NCI-H69 (cell line): ENCODE results near the gene LSM10.

Experiments used
- DNase-seq: peaks from one replicate; lab custom pipeline; 2025; lab: John Stamatoyannopoulos, UW

Gene LSM10

DNA sequence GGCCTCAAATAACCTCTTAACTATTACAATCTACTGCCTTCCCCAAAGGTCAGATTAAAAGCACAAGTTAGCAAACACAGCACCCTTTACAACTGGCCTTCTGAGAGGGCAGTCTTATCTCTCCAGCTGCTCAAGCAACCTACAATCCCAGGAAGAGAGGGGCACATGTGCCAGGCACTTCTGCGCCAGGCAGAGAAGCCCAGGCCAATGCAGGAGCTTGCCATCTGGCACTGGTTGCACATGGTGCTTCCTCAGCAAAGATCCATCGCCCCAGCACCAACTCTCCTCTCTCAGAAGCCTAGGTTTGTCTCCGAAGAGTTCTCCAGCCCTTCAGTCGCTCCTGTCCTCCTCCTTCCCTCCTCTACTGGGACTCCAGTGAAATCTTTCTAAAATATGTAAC, 14.5 kb downstream of the LSM10 start:
- no peak for DNase-seq

GRCh38 chr1:36382669-36383068, 15.0 kb downstream of the LSM10 start:
- DNase-seq: no peak

- DNase-seq: no peak
Observed at GRCh38 chr1:36382231-36382630, 15.5 kb downstream of the LSM10 start.

DNA sequence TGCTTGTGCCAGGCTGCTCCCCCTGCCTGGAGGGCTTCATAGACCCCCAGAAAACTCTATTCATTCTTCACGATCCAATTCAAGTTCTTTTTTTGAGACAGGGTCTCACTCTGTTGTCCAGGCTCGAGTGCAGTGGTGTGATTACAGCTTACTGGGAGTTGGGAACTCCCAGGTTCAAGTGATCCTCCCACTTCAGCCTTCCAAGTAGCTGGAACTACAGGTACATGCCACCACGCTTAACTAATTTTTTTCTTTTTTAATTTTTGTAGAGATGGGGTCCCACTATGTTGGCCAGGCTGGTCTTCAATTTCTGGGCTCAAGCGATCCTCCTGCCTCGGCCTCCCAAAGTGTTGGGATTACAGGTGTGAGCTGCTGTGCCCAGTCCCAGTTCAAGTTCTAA, 16.3 kb downstream of the LSM10 start:
- DNase-seq: no peak

- no peak for DNase-seq
Observed at GRCh38 chr1:36380782-36381181, 16.9 kb downstream of the LSM10 start.

GRCh38 chr1:36380143-36380619, 17.5 kb downstream of the LSM10 start:
- DNase-seq: no peak

DNA sequence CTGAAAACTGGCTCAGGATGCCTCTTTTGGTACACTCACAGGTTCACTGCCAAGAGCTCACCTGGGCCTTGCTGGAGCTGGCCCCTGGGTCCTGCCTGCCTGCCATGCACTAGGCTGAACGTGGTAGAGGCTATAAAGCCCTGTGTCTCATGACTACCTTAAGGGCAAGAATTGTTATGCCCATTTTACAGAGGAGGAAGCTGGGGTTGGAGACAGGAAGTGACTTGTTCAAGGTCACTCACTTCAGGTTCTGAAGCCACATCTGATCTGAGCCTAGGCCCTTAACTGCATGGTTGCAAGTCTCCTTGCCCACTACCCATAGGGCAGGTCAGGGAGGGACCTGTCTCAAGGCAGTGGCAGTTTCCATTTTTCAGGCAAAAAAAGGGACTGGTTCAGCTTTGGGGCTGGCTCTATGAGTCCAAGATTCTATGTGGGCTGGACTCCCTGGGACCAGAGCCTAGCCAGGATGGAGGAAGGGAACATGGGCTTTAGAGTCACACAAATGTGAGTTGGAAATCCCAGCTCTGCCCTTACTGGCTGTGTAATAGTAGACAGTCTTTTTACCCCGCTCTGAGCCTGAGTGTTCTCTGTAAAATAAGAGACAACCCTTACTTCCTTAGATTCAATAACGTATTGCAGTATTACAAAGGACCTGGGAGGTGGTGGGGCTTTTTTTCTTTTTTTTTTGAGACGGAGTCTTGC, 19.8 kb downstream of the LSM10 start:
- no peak for DNase-seq

GRCh38 chr1:36372617-36373016, 25.1 kb downstream of the LSM10 start:
- DNase-seq: no peak

GRCh38 chr1:36369061-36369861, 28.4 kb downstream of the LSM10 start:
- DNase-seq: peak; percentile 68

DNA sequence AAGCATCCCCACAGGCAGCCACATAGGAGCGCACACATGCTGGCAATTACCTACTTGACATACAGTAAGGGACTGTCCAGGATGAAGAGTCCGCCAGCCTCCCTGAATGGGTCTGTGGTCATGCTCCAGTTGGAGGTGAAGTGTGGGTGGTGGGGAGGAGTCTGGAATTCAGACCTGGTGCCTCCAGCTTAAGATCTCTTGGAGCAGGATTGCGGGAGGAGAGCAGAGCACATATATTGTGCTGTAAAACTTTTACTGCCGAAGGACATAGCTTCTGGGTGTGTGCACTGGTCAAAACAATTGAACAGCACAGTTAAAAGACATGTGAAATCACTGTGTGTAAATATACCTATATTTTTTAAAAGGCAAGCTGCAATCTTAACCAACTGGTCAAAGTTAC, 29.9 kb downstream of the LSM10 start:
- DNase-seq: no peak

DNA sequence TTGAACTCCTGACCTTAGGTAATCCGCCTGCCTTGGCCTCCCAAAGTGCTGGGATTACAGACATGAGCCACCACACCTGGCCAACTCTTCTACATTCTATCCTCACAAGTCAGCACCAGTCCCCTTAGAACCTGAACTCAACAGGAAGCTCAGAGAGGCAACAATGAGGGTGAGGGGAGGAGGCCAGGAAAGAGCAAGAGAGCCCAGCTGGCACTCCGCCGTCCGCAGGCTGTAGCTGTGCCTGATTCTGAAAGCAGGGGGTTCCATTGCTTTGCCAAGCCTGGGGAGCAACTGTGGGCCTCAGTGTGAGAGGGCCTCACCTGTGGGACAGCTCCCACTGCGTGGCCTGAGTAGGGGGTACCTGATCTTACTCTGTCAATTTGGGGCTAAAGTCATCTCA, 30.6 kb downstream of the LSM10 start:
- no peak for DNase-seq

- peak; percentile 56 for DNase-seq
Observed at GRCh38 chr1:36366091-36366661, 31.5 kb downstream of the LSM10 start.

DNA sequence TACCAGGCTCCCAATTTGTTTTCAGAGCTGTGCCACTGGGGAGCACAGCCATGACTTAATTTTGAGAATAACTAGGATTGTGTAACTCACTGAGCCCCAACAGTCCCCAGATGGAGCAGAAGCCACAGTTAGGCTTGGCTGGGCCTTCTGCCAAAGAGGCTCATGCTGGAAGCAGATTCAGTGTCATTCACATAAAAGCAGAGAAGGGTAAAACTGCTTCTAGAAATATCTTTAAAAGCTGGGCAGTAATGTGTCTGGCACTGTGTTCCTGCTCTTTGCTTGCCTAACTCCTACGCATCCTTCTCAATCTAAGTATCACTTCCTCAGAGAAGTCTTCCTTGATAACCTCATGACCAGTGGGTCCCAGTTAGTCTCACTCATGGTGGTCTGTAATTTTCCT, 32.3 kb downstream of the LSM10 start:
- DNase-seq: no peak

GRCh38 chr1:36359911-36360550, 37.7 kb downstream of the LSM10 start:
- no peak for DNase-seq

GRCh38 chr1:36359383-36359782, 38.3 kb downstream of the LSM10 start:
- DNase-seq: no peak

DNA sequence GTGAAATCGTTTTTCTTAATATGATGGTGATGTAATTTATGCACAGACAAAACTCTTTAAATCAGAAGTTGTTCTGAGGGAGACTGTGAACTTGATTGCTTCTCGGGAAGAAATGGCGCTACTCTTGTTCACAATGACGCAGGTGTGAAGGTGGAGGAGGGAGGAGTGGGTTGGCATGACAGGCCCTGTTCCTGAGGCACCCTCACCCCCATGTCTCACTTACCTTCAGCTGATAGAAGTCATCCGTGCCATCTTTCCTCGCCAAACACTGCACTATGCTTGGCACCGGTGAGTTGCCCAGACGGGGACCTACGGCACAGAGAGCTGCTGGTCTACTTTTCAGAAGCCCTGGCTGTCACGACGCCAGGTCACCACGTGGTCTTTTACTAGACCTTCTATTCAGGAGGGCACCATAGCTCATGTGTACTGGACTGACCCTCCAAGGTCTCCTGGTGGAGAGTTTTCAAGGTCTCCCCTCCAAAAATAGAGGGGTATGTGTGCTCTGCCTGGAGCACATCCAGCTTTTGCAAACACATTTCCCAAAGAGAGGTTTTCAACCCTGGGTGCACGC, 39.1 kb downstream of the LSM10 start:
- no peak for DNase-seq

GRCh38 chr1:36355811-36356210, 41.9 kb downstream of the LSM10 start:
- no peak for DNase-seq

- DNase-seq: no peak
Observed at GRCh38 chr1:36354486-36354885, 43.2 kb downstream of the LSM10 start.

- DNase-seq: no peak
Observed at GRCh38 chr1:36352910-36353878, 44.5 kb downstream of the LSM10 start.

DNA sequence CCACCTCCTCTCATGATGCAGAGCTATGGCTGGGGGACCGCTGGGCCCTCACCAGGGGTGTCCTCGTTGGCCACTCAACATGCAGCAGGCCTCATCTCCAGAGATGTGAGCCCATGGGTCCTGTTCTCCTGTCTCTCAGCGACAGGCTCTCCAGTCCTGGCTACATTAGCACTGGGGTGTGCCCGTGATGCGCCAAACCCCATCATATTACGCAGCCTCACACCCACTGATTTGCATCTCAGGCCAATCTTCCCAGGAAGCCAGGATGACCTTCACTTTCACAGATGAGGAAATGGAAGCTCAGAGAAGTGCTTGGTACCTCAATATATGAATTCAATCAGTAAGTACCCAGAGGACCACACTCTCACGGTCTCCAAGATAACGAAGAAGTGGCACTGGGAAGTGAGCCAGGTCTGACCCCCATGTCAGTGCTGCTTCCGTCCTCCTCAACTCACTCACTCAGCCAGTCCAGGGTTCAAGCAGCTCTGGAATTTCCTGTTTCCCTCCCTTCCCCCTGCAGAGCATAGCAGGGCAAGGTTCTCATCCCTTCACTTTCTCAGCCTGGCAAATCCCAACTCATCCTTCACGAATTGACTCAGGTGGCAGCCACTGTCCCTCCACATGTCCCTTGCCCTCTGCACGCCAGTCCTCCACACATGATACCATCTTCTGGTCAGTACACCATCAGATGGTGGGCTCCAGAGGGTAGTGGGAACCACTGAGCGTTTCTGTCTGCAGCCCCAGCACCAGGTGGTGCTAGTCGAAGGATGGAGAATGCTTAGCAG, 45.4 kb downstream of the LSM10 start:
- no peak for DNase-seq
